Spinal cord (tissue), 10 donors: ENCODE results near the gene EDEM2. TPM values are rescaled to one million over a fixed set of nuclear protein-coding genes. Genes with fewer than 3 reads are reported as not detected.
"Not testable (repeated sequence)": the region's sequence is repeated elsewhere in the genome, so short reads cannot be mapped to it uniquely, and the experiment has no call there.

Experiments used
- DNase-seq, 6 donors: peaks; one replicate each; pipeline versions ENCODE4 v3.0.0 to v3.0.0-alpha.2; 2013 to 2015; ENCODE audit warnings: low spot score in 6 of 6, low read depth in 4 of 6
- H3K27ac ChIP-seq: one replicate; pipeline ENCODE4 v1.5.1; 2013; ENCODE audit warnings: low read depth, low read length, control low read depth
- H3K27me3 ChIP-seq: one replicate; pipeline ENCODE4 v1.6.1; 2013; ENCODE audit warnings: low read length; ENCODE audit not compliant: control insufficient read depth, insufficient read depth
- H3K36me3 ChIP-seq: one replicate; pipeline ENCODE4 v1.6.1; 2013; ENCODE audit warnings: low read length; ENCODE audit not compliant: control insufficient read depth, insufficient read depth
- H3K4me1 ChIP-seq: one replicate; pipeline ENCODE4 v1.6.1; 2013; ENCODE audit warnings: low read length; ENCODE audit not compliant: control insufficient read depth, insufficient read depth
- H3K4me3 ChIP-seq: one replicate; pipeline ENCODE4 v1.5.1; 2013; ENCODE audit warnings: low read depth, low read length, control low read depth
- H3K9me3 ChIP-seq: one replicate; pipeline ENCODE4 v1.6.1; 2013; ENCODE audit warnings: low read length; ENCODE audit not compliant: control insufficient read depth, insufficient read depth
- WGBS: methylation state at CpG from one replicate; pipeline ENCODE4 v1.1.5; 2013; ENCODE audit warnings: missing lambda C conversion rate; ENCODE audit not compliant: insufficient coverage; 5-methylcytosine and 5-hydroxymethylcytosine counted together
- polyA plus RNA-seq, 2 donors: library from polyadenylated mRNA; unstranded; fragments of 120-200 nt; gene quantifications; one replicate each; pipeline ENCODE4 v1.2.1, GENCODE V29; 2013; ENCODE audit not compliant: insufficient read length in 2 of 2
- total RNA-seq, 2 donors: library from RNA; depleted of rRNA in 1 of 2; stranded (reverse); fragments of 120-200 nt in 1 of 2; fragments of >200 nt in 1 of 2; gene quantifications; one replicate each; pipeline versions ENCODE4 v1.2.3 to v1.2.4, GENCODE V29; 2013 to 2014
- donor health status: healthy.

Gene EDEM2
- total and polyA plus RNA-seq, 4 donors: 11.6 to 17.4 (median 15.3) TPM

GRCh38 chr20:35116258-35116657, 30.9 kb downstream of the EDEM2 start:
- no peaks in the 10 kb centered on the region for H3K9me3 ChIP-seq
- DNase-seq: no peak
- peaks cover 24% of the 10 kb centered on the region for H3K36me3 ChIP-seq
- 97% methylated on average over 4 of the region's 4 CpGs for WGBS
- no peaks in the 10 kb centered on the region for H3K27me3 ChIP-seq
- H3K4me3 ChIP-seq: no peak overlapping the region
- no peak overlapping the region for H3K27ac ChIP-seq
- H3K4me1 ChIP-seq: no peaks in the 10 kb centered on the region

DNA sequence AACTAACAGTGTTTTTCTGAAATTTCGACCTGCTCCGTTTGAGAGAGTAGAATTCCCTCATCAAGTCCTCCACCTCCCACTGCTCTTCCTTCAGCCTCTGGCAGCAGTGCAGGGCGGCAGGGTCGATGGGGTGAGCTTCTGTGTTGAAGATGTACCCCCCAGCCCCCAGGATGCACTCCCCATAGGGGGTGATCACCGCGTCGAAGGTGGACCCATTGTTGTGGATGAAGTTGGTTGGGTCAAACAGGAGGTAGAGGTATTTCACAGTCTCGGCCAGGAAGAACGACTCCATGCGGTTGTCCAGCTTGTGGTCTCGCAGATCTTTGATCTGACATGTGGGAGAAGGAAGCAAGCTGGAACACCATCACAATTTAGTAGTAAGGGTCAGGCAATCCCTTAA, 31.5 kb downstream of the EDEM2 start:
- DNase-seq: no peak
- H3K4me1 ChIP-seq: no peaks in the 10 kb centered on the region
- H3K27me3 ChIP-seq: no peaks in the 10 kb centered on the region
- no peak overlapping the region for H3K27ac ChIP-seq
- peaks cover 22% of the 10 kb centered on the region for H3K36me3 ChIP-seq
- H3K9me3 ChIP-seq: no peaks in the 10 kb centered on the region
- no peak overlapping the region for H3K4me3 ChIP-seq
- WGBS: 93% methylated on average over 5 of the region's 11 CpGs

DNA sequence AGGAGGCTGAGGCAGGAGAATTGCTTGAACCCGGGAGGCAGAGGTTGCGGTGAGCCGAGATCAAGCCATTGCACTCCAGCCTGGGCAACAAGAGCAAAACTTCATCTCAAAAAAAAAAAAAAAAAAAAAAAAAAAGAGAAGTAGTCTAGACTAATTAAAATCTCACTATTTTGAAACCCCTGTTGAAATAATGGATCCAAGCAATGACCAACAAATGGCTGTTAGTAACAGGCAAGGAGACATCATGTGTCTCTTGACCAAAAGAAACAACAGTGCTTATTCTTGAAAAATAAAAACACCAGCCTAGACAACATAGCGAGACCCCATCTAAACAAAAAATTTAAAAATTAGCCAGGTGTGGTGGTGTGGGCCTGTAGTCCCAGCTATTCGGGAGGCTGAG, 34.9 kb downstream of the EDEM2 start:
- H3K4me3 ChIP-seq, H3K27ac ChIP-seq, H3K9me3 ChIP-seq, H3K27me3 ChIP-seq, H3K4me1 ChIP-seq, DNase-seq: not testable (repeated sequence)
- peaks cover 16% of the 10 kb centered on the region for H3K36me3 ChIP-seq
- 20% methylated on average over 1 of the region's 5 CpGs for WGBS

DNA sequence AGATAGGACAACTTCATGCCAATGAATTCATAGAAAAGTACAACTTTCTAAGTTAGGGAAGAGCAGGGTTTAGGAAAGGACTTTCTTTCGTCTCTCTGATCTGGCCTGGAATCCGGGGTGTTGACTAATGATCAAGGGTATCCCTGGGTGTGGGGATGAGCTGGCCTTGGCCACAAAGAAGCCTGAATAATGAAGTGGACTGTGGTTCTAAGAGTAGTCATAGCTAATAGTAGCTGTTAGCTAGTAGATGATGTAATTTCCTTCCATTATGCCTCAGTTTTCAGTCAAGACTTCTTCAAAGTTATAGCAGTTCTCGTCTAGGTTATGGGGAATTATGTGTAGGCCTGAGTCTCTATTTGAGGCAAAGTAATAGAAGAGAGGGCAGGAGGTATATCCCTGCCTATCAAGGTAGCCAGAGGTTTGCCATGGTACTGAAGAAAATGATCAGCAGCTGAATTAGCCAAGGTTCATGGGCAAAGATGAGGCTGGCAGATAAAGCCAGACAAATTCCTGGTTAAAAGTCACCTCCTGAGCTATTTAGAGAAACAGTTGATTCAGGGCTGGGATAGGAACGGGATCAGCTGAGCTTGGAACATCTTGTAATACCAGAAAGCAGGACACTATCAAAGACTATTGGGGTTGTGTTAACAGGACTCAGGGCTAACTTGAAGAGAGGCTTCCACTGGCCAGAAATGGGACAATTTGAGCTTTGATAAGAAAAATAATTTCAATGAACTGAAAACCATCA, 35.8 kb downstream of the EDEM2 start:
- no peak overlapping the region for H3K27ac ChIP-seq
- H3K27me3 ChIP-seq: no peaks in the 10 kb centered on the region
- no peaks in the 10 kb centered on the region for H3K4me1 ChIP-seq
- H3K9me3 ChIP-seq: no peaks in the 10 kb centered on the region
- peaks cover 16% of the 10 kb centered on the region for H3K36me3 ChIP-seq
- no peak for DNase-seq
- H3K4me3 ChIP-seq: no peak overlapping the region
- 100% methylated on average over 2 of the region's 4 CpGs for WGBS

- Histone ChIP-seq H3K27ac (no peak overlapping the region), H3K36me3 (no peaks in the 10 kb centered on the region), H3K27me3 (no peaks in the 10 kb centered on the region), H3K4me1 (no peaks in the 10 kb centered on the region), H3K4me3 (no peak overlapping the region), H3K9me3 (no peaks in the 10 kb centered on the region)
- DNase-seq: no peak
- no CpG with 5 or more reads among the region's 4 CpGs for WGBS
These were observed 38.2 kb downstream of the EDEM2 start for GRCh38 chr20:35108921-35109320.

GRCh38 chr20:35106827-35107380, 40.2 kb downstream of the EDEM2 start:
- no peak overlapping the region for H3K27ac ChIP-seq

GRCh38 chr20:35104685-35105295, 42.3 kb downstream of the EDEM2 start:
- no peaks in the 10 kb centered on the region for H3K36me3 ChIP-seq
- no peaks in the 10 kb centered on the region for H3K4me1 ChIP-seq
- H3K9me3 ChIP-seq: no peaks in the 10 kb centered on the region
- H3K4me3 ChIP-seq: no peak overlapping the region
- H3K27me3 ChIP-seq: no peaks in the 10 kb centered on the region
- no peak for DNase-seq
- WGBS: no CpG with 5 or more reads among the region's 3 CpGs
- no peak overlapping the region for H3K27ac ChIP-seq

More at GRCh38 chr20:35106827-35107380, 40.2 kb downstream of the EDEM2 start:
- Histone ChIP-seq H3K36me3 (no peaks in the 10 kb centered on the region), H3K27me3 (no peaks in the 10 kb centered on the region), H3K4me1 (no peaks in the 10 kb centered on the region), H3K4me3 (no peak overlapping the region), H3K9me3 (no peaks in the 10 kb centered on the region)
- no CpG with 5 or more reads among the region's 1 CpG for WGBS
- DNase-seq: no peak

- Histone ChIP-seq H3K4me3 (no peak overlapping the region), H3K27me3 (no peaks in the 10 kb centered on the region), H3K9me3 (no peaks in the 10 kb centered on the region), H3K36me3 (no peaks in the 10 kb centered on the region), H3K27ac (no peak overlapping the region), H3K4me1 (no peaks in the 10 kb centered on the region)
- no CpG with 5 or more reads among the region's 8 CpGs for WGBS
- no peak for DNase-seq
These were observed 45.5 kb downstream of the EDEM2 start for GRCh38 chr20:35101620-35102019.

DNA sequence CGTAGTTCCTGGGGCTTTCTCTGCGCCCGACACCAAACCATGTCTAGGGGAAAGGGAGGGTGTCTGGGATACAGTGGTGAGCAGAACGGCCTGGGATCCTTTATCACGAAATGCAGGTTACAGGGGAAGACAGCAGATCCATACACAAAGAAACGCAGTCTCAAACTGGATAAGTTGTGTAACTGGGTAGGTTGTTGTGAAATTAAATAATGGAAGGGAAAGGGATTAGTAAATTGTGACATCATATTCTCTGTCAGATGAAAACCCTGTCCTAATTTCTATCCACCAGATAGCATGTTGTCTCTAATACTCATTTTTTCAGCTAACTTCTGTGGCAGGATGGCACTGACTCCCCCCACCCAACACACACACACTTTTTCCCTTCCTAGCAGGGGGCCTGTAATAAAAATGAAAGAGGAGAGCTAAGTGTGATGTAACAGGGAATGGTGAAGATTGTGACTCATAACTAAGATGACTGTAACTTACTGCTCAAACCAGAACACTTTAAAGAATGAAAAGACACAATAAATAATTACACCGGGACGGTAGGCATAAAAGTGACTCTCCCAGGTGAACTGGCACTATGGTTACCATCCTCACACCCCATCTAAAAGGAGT, 53.8 kb downstream of the EDEM2 start:
- Histone ChIP-seq H3K4me1 (peaks cover 12% of the 10 kb centered on the region), H3K36me3 (peaks cover 3% of the 10 kb centered on the region), H3K4me3 (peak overlapping the region; percentile 86), H3K27ac (no peak overlapping the region), H3K9me3 (no peaks in the 10 kb centered on the region), H3K27me3 (no peaks in the 10 kb centered on the region)
- WGBS: 57% methylated on average over 5 of the region's 8 CpGs
- no peak for DNase-seq
